Measurements from ENCODE around the gene RBKS. TPM values are rescaled to one million over a fixed set of nuclear protein-coding genes. Genes with fewer than 3 reads are reported as not detected.

Gene RBKS
- total RNA-seq, 1 donor from 2014 or later, result 0.79 TPM

DNA sequence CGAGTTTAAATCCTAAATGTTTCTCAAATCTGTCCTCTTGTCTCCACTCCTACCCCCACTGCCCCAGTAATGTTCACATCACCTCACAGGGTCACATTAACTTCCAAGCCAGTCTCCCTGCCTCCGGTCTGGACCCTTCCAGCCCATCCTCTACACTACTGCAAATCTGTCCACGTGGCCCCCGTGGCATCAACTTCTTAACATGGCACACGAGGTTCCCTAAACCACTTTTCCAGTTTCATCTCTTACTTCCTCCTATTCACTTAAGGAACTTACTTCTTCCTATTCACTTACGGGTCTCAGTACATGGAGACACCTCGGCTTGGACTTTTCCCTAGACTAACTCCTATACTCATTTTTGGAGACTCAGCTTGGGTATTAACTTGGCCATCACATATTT, 91.7 kb downstream of the RBKS start:
- H3K27me3 Mint-ChIP-seq (ENCODE audit: low read depth), result no peaks in the 10 kb centered on the region

DNA sequence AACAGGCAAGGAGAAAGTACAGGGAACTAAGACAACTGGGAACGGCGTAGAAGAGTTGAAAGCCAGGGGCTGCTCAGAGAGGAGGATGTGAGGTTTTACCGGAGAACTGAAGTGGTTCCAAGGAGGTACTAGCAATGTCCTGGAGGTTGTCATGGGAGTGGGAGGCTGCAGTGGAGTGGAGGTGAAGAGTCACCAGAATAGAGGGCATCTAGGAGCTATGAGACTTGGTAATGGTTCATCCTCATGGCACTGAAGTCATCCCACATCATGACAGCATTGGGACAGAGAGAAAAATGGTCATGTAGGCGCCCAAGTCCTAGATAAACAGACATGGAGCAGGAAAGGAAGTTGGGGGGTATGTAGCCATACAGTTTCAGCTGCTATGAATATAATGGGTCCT, 92.3 kb downstream of the RBKS start:
- TF ChIP-seq, protein P1, sequence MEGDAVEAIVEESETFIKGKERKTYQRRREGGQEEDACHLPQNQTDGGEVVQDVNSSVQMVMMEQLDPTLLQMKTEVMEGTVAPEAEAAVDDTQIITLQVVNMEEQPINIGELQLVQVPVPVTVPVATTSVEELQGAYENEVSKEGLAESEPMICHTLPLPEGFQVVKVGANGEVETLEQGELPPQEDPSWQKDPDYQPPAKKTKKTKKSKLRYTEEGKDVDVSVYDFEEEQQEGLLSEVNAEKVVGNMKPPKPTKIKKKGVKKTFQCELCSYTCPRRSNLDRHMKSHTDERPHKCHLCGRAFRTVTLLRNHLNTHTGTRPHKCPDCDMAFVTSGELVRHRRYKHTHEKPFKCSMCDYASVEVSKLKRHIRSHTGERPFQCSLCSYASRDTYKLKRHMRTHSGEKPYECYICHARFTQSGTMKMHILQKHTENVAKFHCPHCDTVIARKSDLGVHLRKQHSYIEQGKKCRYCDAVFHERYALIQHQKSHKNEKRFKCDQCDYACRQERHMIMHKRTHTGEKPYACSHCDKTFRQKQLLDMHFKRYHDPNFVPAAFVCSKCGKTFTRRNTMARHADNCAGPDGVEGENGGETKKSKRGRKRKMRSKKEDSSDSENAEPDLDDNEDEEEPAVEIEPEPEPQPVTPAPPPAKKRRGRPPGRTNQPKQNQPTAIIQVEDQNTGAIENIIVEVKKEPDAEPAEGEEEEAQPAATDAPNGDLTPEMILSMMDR (conservative IDR thresholded peaks at IDR 0.05), result no peak
- Mint-ChIP-seq H3K27me3 (ENCODE audit: low read depth) (no peaks in the 10 kb centered on the region), H3K27ac (ENCODE audit: unreplicated experiment) (peak overlapping the region; percentile 8), H3K36me3 (ENCODE audit: low read depth) (no peaks in the 10 kb centered on the region), H3K4me3 (no peak overlapping the region), H3K4me1 (peaks cover 21% of the 10 kb centered on the region), H3K9me3 (no peaks in the 10 kb centered on the region)
- no peak for DNase-seq (ENCODE audit: low read depth, low spot score)

More for the DNA sequence above, 91.7 kb downstream of the RBKS start:
- DNase-seq (ENCODE audit: low read depth, low spot score), result no peak
- no peak overlapping the region for H3K4me3 Mint-ChIP-seq
- H3K9me3 Mint-ChIP-seq, result no peaks in the 10 kb centered on the region
- H3K36me3 Mint-ChIP-seq (ENCODE audit: low read depth), result no peaks in the 10 kb centered on the region
- TF ChIP-seq, protein P1 (conservative IDR thresholded peaks at IDR 0.05), result no peak
- peaks cover 21% of the 10 kb centered on the region for H3K4me1 Mint-ChIP-seq
- H3K27ac Mint-ChIP-seq (ENCODE audit: unreplicated experiment), result no peak overlapping the region

DNA sequence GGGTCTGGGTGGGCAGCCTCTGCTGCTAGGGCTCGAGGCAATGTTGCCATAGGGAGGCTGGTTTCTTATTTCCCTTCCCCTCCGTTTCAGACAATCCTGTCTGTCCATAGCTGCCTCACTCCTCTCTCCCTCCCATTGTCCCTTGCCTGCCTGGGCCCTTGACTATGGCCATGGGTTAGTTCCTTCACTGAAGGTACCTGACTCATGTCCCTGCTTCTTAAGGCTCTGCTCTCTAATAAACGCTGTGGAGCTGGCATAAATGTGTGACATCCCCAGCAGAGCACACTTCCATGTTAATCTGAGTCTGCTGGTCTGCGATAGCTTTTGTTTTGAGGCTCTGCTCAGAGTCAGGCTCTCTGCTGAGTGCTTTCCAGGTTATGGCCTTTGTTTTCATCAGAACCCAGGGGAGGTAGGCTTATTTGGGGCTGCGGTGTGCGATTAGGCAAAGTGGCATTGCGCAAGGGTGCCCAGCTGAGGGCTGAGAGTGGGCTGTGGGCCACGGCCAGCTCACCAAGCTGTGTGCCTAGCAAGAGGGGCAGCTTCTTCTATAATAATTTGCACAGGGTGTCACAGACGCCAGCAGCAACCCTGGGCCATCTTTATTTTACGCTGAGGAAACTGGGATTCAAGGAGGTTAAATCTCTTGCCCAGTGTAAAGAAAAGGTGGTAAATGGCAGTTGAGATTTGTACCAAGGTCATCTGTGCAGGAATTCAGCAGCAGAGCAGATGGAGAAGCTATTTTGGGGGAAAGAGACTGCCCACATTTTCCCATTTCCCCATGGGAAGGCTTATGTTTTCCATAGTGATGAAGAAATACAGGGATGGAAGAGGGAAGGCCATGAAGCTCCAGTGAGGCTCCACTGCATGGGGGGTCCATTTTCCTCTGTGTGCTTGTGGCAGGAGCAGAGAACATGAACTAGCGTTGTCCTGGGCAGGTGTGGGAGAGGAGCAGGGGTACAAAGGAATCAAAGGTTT, 93.1 kb downstream of the RBKS start:
- TF ChIP-seq, protein P1 (conservative IDR thresholded peaks at IDR 0.05), result no peak
- Mint-ChIP-seq H3K36me3 (ENCODE audit: low read depth) (peaks cover 3% of the 10 kb centered on the region), H3K4me3 (no peak overlapping the region), H3K27ac (ENCODE audit: unreplicated experiment) (peak overlapping the region; percentile 8), H3K4me1 (peaks cover 25% of the 10 kb centered on the region), H3K9me3 (no peaks in the 10 kb centered on the region), H3K27me3 (ENCODE audit: low read depth) (no peaks in the 10 kb centered on the region)
- DNase-seq (ENCODE audit: low read depth, low spot score), result no peak

DNA sequence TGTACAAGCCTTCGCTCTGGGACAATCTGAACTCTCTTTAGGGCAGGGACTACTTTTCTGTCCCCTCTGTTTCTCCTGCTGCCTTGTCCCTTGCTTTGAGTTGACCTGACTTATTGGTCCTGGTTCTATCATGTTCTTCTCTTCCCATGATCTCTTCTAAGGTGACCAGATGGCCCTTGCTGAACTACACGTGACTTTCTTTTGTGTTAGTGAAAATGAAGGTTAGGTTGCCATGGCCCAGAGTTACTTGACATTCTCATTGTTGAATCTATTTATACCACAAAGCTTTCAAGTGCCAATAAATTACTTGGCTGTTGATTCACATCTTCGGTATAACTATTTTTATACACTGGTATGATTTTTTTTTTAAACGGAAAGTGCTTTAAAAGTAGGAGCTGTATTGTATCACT, 94.3 kb downstream of the RBKS start:
- peaks cover 3% of the 10 kb centered on the region for H3K36me3 Mint-ChIP-seq (ENCODE audit: low read depth)
- no peak overlapping the region for H3K4me3 Mint-ChIP-seq
- TF ChIP-seq, protein P1 (conservative IDR thresholded peaks at IDR 0.05), result no peak
- DNase-seq (ENCODE audit: low read depth, low spot score), result no peak
- no peaks in the 10 kb centered on the region for H3K9me3 Mint-ChIP-seq
- peak overlapping the region; percentile 76 for H3K27ac Mint-ChIP-seq (ENCODE audit: unreplicated experiment)
- H3K27me3 Mint-ChIP-seq (ENCODE audit: low read depth), result no peaks in the 10 kb centered on the region
- H3K4me1 Mint-ChIP-seq, result peaks cover 25% of the 10 kb centered on the region

DNA sequence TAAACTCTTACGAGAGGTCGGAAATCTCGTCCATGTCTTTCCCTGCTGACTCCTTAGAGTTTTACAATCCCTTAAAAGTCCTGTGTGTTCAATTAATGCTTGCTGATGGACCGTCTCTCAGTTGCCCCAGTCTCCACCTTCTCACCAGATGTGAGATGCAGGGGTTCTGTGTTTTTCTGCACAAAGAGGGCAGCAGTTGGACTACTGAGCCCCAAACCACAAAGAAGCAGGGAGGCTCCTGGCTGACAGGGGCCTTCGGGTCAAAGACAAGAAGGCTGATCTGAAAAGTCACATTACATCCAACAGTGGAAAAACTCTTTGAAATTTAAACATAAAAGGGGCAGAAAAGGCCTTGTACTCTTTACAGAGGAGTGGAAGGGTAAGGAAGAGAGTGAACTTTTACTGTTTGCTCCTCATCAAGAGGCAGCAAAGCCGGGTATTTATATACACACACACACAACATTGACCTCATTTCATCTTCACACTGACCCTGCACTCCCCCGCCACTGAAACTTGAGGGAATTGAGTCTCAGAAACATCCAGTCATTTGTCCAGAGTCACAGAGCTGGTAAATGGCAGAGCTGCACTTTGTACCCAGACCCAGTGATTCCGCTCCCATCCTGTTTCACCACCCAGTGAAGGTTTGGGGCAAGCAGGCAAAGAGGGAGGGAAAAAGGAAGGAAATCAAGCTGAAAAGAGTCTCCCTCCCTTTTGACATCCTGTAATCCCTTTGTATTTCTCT, 94.9 kb downstream of the RBKS start:
- no peaks in the 10 kb centered on the region for H3K27me3 Mint-ChIP-seq (ENCODE audit: low read depth)
- H3K27ac Mint-ChIP-seq (ENCODE audit: unreplicated experiment), result peak overlapping the region; percentile 76
- H3K36me3 Mint-ChIP-seq (ENCODE audit: low read depth), result peaks cover 3% of the 10 kb centered on the region
- no peak for DNase-seq (ENCODE audit: low read depth, low spot score)
- no peaks in the 10 kb centered on the region for H3K9me3 Mint-ChIP-seq
- peaks cover 25% of the 10 kb centered on the region for H3K4me1 Mint-ChIP-seq
- TF ChIP-seq, protein P1 (conservative IDR thresholded peaks at IDR 0.05), result no peak
- H3K4me3 Mint-ChIP-seq, result no peak overlapping the region

Measured in neural crest cell (in vitro differentiated cells).